GM18517 (cell line): Measurements from ENCODE around the gene SCART1.

Experiments
- ATAC-seq: cut with Tn5 transposase; IDR thresholded peaks from one replicate; pipeline ENCODE4 v1.9.1; 2021; ENCODE audit warnings: mild to moderate bottlenecking, moderate library complexity; ENCODE audit not compliant: unreplicated experiment

Gene SCART1

GRCh38 chr10:133454204-133454893 lies 604 bp downstream of the SCART1 start:
- no peak for ATAC-seq

DNA sequence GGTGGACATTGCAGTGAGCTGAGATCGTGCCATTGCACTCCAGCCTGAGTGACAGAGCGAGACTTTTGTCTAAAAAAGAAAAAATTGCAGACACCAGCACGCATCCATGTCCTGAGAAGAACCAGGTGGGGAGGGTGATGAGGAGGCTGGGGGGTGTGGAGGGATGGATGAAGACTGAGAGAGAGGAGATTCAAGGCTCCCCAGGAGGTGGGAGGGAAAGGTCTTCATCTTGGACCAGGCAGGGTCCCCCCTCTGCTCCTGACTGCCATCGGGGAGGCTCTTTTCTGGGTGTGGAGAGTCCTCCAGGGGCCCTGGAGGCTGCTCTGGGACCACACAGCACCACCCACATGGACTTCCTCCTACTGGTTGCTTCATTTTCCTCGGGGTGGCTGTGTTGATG lies 1.5 kb downstream of the SCART1 start:
- ATAC-seq = no peak

DNA sequence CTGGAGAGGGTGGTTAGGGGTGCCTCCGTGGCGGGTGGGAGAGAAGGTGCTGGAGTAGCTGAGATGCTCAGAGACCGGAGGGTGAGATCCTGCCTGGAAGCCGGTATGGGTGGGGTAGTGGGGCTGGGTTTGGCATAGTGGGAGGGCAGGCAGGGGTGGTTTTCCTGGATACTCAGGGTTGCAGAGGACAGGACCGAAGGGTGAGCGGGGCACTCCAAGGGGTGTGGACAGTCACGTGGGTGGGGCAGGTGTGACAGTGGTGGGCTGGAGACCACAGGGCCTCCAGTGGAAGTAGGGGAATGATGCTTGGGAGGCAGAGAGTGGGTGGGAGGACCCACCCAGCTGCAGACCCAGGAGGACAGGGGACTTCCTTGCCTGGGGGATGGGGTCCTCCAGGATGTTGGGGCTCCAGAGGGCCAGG lies 1.9 kb downstream of the SCART1 start:
- ATAC-seq = no peak

DNA sequence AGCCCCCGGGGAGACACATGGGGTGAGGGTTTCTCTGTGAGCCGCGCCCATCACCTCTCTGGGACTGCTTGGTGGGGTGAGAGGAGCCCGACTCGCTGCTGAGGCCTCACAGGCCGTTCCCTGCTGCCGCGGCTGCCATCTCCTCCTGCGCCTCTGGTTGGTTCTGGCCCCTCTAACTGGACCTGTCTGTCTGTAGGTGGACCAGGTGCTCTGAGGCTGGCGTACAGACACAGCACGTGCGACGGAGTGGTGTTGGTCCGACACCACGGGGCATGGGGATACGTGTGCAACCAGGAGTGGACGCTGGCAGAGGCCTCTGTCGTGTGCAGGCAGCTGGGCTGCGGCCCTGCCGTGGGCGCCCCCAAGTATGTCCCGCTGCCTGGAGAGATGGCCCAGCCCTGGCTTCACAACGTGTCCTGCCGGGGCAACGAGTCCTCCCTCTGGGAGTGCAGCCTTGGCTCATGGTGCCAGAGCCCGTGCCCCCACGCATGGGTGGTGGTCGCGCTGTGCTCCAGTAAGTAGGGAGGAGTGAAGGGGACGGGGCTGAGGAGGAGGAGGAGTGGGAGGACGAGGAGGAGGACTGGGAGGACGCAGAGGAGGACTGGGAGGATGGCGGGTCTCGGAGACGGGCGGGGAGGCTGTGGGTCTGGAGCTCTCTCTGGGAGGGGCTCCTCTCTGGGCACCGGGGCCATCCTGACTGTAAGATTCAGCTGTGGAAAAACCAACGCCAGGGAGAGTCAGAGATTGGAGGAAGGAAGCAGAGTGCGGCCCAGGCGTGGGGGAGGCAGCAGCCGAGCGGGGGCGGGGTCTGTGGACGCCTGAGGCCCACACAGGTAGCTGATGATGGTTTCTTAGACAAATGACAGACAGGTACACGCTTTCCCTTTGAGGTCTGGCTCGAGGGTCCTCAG lies 2.6 kb downstream of the SCART1 start:
- ATAC-seq = no peak

GRCh38 chr10:133457100-133457841 lies 3.5 kb downstream of the SCART1 start:
- ATAC-seq = no peak

DNA sequence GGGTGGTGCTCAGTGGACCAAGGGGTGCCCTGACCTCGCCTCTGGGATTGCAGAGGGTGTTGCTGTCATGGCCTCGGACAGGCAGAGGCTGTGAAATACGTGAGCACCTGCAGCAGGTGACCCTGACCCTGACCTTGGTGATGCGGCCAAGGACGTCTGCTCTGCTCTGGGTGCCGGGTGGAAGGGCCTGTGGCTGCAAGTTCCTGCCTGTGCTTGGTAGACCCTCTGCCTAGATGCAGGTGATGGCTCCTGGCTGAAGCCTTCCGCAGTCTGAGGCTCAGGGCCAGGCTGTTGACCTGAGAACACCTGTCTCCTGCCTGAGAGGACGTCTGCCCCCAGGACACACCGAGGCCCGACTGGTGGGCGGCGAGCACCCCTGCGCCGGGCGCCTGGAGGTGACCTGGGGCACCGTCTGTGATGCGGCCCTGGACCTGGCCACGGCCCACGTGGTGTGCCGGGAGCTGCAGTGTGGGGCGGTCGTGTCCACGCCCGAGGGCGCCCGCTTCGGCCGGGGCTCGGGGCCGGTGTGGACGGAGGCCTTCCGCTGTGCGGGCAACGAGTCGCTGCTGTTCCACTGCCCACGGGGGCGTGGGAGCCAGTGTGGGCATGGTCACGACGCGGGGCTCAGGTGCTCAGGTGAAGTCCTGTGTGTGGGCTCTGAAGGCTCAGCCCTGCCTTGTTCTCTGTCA lies 4.4 kb downstream of the SCART1 start:
- no peak for ATAC-seq

DNA sequence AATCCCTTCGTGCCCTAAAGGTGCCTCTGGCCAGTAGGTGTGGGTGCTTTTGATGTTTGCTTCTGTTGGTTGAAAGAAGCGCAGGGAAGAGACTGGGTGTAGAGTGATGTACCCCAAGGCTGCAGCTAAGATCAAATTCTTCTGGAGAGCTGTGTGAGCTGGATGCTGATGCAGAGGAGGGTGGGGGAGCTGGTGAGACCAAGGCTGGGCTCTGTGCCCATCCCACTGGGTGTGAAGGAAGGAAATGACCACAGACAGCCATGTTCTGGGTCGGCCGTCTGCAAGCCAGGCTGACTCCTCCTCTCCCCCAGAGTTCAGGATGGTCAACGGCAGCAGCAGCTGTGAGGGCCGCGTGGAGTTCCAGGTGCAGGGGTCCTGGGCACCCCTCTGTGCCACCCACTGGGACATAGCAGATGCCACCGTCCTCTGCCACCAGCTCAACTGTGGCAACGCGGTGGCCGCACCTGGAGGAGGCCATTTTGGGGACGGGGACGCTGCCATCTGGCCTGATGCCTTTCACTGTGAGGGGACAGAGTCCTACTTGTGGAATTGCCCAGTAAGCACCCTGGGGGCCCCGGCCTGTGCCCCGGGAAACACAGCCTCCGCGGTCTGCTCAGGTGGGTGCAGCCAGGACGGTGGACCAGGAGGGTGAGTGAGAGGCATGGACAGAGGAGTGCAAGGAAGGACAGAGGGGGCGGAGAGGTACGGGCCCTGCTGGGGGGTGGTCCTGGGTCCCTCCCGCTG lies 5.1 kb downstream of the SCART1 start:
- ATAC-seq = no peak

DNA sequence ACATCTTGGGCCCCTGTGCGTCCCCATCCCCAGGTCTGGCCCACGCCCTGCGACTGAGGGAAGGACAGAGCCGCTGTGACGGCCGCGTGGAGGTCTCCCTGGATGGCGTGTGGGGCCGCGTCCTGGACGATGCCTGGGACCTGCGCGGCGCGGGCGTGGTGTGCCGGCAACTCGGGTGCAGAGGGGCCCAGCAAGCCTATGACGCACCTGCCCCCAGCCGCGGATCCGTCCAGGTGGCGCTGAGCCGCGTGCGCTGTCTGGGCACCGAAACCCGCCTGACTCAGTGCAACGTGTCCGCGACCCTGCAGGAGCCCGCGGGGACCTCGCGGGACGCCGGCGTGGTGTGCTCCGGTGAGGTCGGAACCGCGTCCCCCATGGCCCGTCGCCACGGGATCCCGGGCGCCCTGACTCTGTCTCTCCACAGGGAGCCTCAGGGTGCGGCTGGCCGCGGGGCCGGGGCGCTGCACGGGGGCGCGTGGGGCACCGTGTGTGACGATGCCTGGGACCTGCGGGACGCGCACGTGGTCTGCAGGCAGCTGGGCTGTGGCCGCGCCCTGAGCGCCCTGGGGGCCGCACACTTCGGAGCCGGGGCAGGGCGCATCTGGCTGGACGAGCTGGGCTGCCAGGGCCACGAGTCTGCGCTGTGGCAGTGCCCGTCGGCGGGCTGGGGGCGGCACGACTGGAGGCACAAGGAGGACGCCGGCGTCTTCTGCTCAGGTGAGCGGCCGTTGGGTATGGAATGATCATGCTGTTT lies 5.9 kb downstream of the SCART1 start:
- no peak for ATAC-seq

DNA sequence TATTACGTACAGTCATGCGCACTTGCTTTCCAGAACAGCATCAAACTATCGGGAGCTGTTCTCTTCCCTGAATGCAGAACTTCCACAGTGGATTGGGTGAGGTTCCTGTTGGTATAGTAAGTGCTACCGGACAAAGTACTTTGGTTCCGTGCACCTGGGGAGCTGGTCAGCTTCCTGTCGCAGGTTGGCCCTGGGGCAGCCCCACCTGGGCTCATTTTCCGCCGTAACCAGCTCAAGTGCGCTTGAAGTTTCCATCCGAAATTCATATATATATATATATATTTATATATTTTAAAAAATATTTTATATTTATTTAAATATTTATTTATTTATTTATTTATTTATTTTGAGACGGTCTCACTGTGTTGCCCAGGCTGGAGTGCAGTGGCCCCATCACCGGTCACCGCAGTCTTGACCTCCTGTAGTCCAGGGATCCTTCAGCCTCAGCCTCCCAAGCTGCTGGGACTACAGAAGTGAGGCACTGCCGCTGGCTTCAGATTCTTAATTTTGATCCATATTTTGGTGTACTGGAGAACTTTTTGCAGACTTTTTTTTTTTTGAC lies 6.5 kb downstream of the SCART1 start:
- no peak for ATAC-seq

GRCh38 chr10:133461027-133461426 lies 7.3 kb downstream of the SCART1 start:
- no peak for ATAC-seq

DNA sequence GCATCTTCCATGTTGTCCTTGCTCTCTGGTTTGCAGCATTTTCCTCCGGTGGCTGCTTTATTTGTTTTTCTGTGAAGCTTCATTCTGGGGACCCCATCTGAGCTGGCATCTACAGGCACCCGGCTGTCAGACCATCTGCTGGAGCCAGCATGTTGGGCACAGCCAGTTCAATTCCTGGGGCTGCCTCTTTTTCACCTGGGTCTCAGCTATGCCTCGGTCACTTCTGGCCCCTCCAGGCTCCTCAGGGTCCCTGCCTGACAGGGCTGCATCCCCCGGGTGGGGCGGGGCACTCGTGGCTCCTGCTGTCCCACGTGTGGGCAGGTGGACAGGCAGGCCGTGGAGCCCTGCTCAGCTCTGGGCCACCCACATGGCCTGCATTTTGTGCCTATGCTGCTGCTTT lies 8.1 kb downstream of the SCART1 start:
- no peak for ATAC-seq

DNA sequence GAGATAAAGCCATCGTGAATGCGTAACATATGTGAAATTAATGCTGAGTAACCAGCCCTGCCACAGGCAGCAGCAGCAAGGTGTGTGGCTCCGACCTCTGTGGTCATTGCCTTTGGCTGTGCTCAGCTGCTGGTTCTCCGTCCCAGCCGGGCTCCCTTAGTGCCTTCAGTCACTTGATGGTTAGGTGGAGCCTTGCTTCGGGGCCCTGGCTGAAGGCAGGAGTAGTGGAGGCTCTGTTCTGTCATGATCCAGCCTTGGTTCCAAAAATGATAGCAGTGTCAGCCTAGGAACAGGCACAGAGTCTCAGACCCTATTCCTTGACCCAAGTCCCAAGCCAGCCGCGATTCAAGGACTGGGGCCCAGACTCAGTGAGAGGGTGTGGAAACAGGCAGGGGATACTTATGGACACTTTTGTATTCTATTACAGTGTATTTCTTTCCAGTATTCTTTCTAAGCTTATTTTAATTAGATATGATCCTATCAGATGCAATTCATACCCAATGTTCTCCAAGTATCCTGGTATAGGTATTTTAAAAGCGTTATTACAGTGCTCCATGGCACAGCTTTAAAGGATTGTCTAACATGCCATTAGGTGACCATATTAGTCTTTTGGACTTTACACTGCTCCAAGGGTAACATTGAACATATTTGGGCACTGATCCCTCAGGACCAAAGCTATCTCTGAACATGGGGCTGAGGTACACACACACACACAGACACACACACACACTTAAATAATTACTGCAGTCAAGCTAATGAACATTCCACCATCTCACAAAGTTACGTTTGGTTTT lies 9.0 kb downstream of the SCART1 start:
- ATAC-seq = no peak

DNA sequence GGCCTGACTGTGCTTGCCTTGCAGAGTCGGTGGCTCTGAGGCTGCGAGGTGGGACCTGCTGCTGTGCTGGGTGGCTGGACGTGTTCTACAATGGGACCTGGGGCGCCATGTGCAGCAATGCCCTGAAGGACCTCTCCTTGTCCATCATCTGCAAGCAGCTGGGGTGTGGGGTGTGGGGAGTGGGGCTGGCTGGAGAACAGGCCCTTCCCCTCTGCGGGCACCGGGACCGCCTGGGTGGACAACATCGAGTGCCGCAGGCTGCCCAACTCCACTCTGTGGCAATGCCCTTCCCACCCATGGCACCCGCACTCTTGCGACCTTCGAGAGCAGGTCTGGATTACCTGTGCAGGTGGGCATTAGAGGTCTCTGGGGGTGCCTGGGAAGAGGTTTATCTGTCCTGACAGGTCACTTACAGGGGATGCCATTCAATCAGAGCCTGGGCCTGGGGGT lies 10.9 kb downstream of the SCART1 start:
- ATAC-seq = no peak

- no peak for ATAC-seq
Observed at GRCh38 chr10:133465191-133465949, 11.6 kb downstream of the SCART1 start.

DNA sequence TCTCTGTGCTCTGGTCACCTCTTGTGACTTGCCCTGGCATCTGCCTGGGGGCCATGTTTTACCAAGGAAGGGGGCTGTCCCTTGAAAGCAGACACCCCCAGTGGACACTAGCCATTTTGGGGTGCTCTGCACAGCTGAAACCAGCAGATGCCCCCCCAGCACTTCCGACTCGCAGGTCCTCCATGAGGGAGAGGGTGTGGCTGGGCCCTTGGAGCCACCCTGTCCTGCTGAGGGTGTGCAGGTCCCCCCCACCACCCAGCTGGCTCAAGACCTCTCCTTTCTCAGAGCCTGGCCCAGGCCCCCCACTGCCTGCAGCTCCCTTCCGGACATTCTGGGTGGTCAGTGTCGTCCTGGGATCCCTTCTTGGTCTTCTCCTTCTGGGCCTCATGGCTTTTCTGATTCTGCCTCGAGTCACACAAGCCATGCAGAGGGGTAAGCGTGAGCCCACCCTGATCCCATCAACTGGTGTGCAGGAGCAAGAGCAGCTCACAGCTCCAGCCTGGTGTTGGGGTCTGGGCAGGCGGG lies 12.3 kb downstream of the SCART1 start:
- no peak for ATAC-seq

- ATAC-seq = no peak
Observed at GRCh38 chr10:133466683-133467275, 13.0 kb downstream of the SCART1 start.
